HepG2 (cell line): ENCODE results near the gene EYA4. TPM values are rescaled to one million over a fixed set of nuclear protein-coding genes. Genes with fewer than 3 reads are reported as not detected.

Experiments
- ATAC-seq: fragments of 200-7000 bp; cut with Tn5 transposase; 3 replicates; pipeline ENCODE4 v1.9.1; 2020; ENCODE audit warnings: mild to moderate bottlenecking, moderate library complexity
- BruUV-seq: library from RNA; stranded (reverse); fragments of 400-500 nt; replicated peaks from 2 replicates; lab custom pipeline; 2021; lab: Mats Ljungman, UMichigan
- CTCF ChIA-PET: fragments of 300-600 bp; formaldehyde crosslinking; extraction: SDS; loops from one replicate; lab custom pipeline; 2021; ENCODE audit warnings: low total read pairs, inconsistent platforms, low intra/inter-chr PET ratio; lab: Yijun Ruan, JAX
- POLR2A ChIA-PET: fragments of 350-600 bp; sonication (Branson Sonifier 250); formaldehyde crosslinking; loops from one replicate; lab custom pipeline; 2020; ENCODE audit warnings: antibody characterized with exemption, inconsistent platforms; lab: Yijun Ruan, JAX
- DNase-seq: peaks from one replicate; pipeline ENCODE4 v3.0.0-alpha.2; 2015; ENCODE audit warnings: low spot score
- FAIRE-seq: peaks from 3 replicates; lab custom pipeline; 2011; peaks lifted over from hg19 to GRCh38; lab: Jason Lieb, UNC
- H2AFZ ChIP-seq: one replicate; pipeline ENCODE4 v1.6.1; 2011; ENCODE audit warnings: low read length, inconsistent platforms
- H3K27ac ChIP-seq: fragments of 300-600 bp; 3 replicates; pipeline ENCODE4 v1.8.0; 2011; ENCODE audit warnings: mixed run types, mild to moderate bottlenecking, mixed read lengths, low read length, inconsistent platforms; ENCODE audit not compliant: insufficient read depth; ENCODE audit errors: extremely low read length
- H3K27me3 ChIP-seq, 2 experiments: fragments of 200-600 bp in 1 of 2; 2 replicates in 1 of 2; 3 replicates in 1 of 2; pipeline versions ENCODE4 v1.6.0 to v1.8.0; 2011; ENCODE audit warnings: low read length in 2 of 2, mild to moderate bottlenecking in 2 of 2, moderate library complexity in 2 of 2, inconsistent platforms in 1 of 2; ENCODE audit not compliant: insufficient read depth in 2 of 2, control insufficient read depth in 1 of 2
- H3K36me3 ChIP-seq, 2 experiments: fragments of 200-600 bp in 1 of 2; replicated peaks in 1 of 2; 2 replicates in 1 of 2; 3 replicates in 1 of 2; pipeline versions ENCODE4 v1.5.1 to v1.8.0; 2011; ENCODE audit warnings: low read length in 2 of 2, inconsistent platforms in 1 of 2; ENCODE audit not compliant: insufficient read depth in 2 of 2, control insufficient read depth in 1 of 2
- H3K4me1 ChIP-seq: 2 replicates; pipeline ENCODE4 v1.5.1; 2012; ENCODE audit warnings: low read length, inconsistent platforms; ENCODE audit not compliant: insufficient read depth
- H3K4me2 ChIP-seq: 2 replicates; pipeline ENCODE4 v1.6.0; 2011; ENCODE audit warnings: low read depth, low read length, inconsistent platforms
- H3K4me3 ChIP-seq, 3 experiments: fragments of 200-600 bp in 1 of 3; sonication (generic), shearing (Covaris generic) in 1 of 3; replicated peaks in 1 of 3; 2 replicates each; pipeline ENCODE4 v1.5.1; 2011 to 2016; ENCODE audit warnings: low read length in 3 of 3, inconsistent platforms in 2 of 3, low read depth in 2 of 3, mild to moderate bottlenecking in 2 of 3, control low read depth in 1 of 3, mixed read lengths in 1 of 3; ENCODE audit not compliant: insufficient read depth in 1 of 3
- H3K79me2 ChIP-seq: one replicate; pipeline ENCODE4 v1.6.1; 2011; ENCODE audit warnings: low read length, inconsistent platforms; ENCODE audit not compliant: insufficient read depth
- H3K9ac ChIP-seq: 2 replicates; pipeline ENCODE4 v1.6.0; 2011; ENCODE audit warnings: mild to moderate bottlenecking, low read depth, low read length, inconsistent platforms; ENCODE audit not compliant: insufficient read depth
- H3K9me3 ChIP-seq: 2 replicates; pipeline ENCODE4 v1.5.1; 2012; ENCODE audit warnings: mild to moderate bottlenecking, low read length
- H4K20me1 ChIP-seq: 2 replicates; pipeline ENCODE4 v1.6.0; 2011; ENCODE audit warnings: inconsistent platforms, mild to moderate bottlenecking, low read length, moderate library complexity; ENCODE audit not compliant: insufficient read depth
- DR1 ChIP-seq: sonication (generic); formaldehyde crosslinking; IDR thresholded peaks from 2 replicates; pipeline ENCODE4 v1.8.0; 2021; ENCODE audit warnings: mild to moderate bottlenecking, missing genetic modification reagents, inconsistent platforms
- DRAP1 ChIP-seq: IDR thresholded peaks from 2 replicates; pipeline ENCODE4 v1.6.1; 2016; ENCODE audit warnings: missing genetic modification reagents, missing compliant biosample characterization
- EP300 ChIP-seq, 3 experiments: sonication (generic) in 1 of 3; formaldehyde crosslinking in 1 of 3; IDR thresholded peaks; 2 replicates each; pipeline versions ENCODE4 v1.5.1 to v1.6.1; 2011 to 2020; ENCODE audit warnings: low read depth in 2 of 3, low read length in 2 of 3, borderline replicate concordance in 1 of 3, improper control_type of control experiment in 1 of 3, mild to moderate bottlenecking in 1 of 3, missing genetic modification reagents in 1 of 3, moderate library complexity in 1 of 3
- GPBP1L1 ChIP-seq: sonication (generic); formaldehyde crosslinking; IDR thresholded peaks from 2 replicates; pipeline ENCODE4 v1.5.0; 2020; ENCODE audit warnings: mild to moderate bottlenecking, missing genetic modification reagents
- GRHL1 ChIP-seq: sonication (generic); formaldehyde crosslinking; conservative IDR thresholded peaks from 2 replicates; pipeline ENCODE4 v1.8.0; 2022; ENCODE audit warnings: missing genetic modification reagents
- MED8 ChIP-seq: sonication (generic); formaldehyde crosslinking; IDR thresholded peaks from 2 replicates; pipeline ENCODE4 v1.8.1; 2023; ENCODE audit warnings: mild to moderate bottlenecking, missing genetic modification reagents; ENCODE audit not compliant: insufficient replicate concordance
- NCOA5 ChIP-seq: sonication (generic); formaldehyde crosslinking; IDR thresholded peaks from 2 replicates; pipeline ENCODE4 v1.4.0; 2020; ENCODE audit warnings: missing genetic modification reagents
- PHF5A ChIP-seq: IDR thresholded peaks from one replicate; pipeline ENCODE4 v1.6.1; 2018; ENCODE audit warnings: low read depth, missing genetic modification reagents; ENCODE audit not compliant: unreplicated experiment
- SALL1 ChIP-seq: sonication (generic); formaldehyde crosslinking; IDR thresholded peaks from 2 replicates; pipeline ENCODE4 v1.8.0; 2022; ENCODE audit warnings: mild to moderate bottlenecking, missing genetic modification reagents
- STAG1 ChIP-seq: sonication (generic); formaldehyde crosslinking; IDR thresholded peaks from 2 replicates; pipeline ENCODE4 v1.4.0; 2020; ENCODE audit warnings: missing genetic modification reagents
- TFDP1 ChIP-seq: IDR thresholded peaks from 2 replicates; pipeline ENCODE4 v1.6.1; 2016; ENCODE audit warnings: missing compliant biosample characterization, missing genetic modification reagents, borderline replicate concordance
- TFE3 ChIP-seq: IDR thresholded peaks from 2 replicates; pipeline ENCODE4 v1.6.1; 2016
- ZEB1 ChIP-seq: IDR thresholded peaks from 2 replicates; pipeline ENCODE4 v1.6.1; 2012; ENCODE audit warnings: mild to moderate bottlenecking, low read depth, inconsistent platforms; ENCODE audit not compliant: insufficient replicate concordance
- ZNF335 ChIP-seq: sonication (generic); formaldehyde crosslinking; IDR thresholded peaks from 2 replicates; pipeline ENCODE4 v1.4.0; 2020; ENCODE audit warnings: missing genetic modification reagents
- ZNF678 ChIP-seq: sonication (generic); formaldehyde crosslinking; IDR thresholded peaks from 2 replicates; pipeline ENCODE4 v1.4.0; 2020; ENCODE audit warnings: mild to moderate bottlenecking, missing genetic modification reagents
- ZNF879 ChIP-seq: sonication (generic); formaldehyde crosslinking; IDR thresholded peaks from 2 replicates; pipeline ENCODE4 v1.8.1; 2023; ENCODE audit warnings: missing genetic modification reagents
- WGBS: methylation state at CpG from one replicate; pipeline ENCODE4 v1.1.6; 2017; ENCODE audit warnings: low lambda C conversion rate; 5-methylcytosine and 5-hydroxymethylcytosine counted together
- in situ Hi-C: cut with HindIII; loops from 2 replicates; pipeline ENCODE4 v1.10.0; 2017; ENCODE audit warnings: low pct_unique_long_range_greater_than_20kb; ENCODE audit not compliant: extremely low pct_ligation_motif_present
- intact Hi-C: fragments of 100-400 bp; cut with micrococcal nuclease; formaldehyde crosslinking; loops from one replicate; pipeline ENCODE4 v1.10.0; 2022; ENCODE audit not compliant: unreplicated experiment
- polyA plus RNA-seq, 8 experiments: library from polyadenylated mRNA; depleted of rRNA in 3 of 8; stranded (reverse) in 7 of 8; unstranded in 1 of 8; fragments of >200 nt; fragmentation: Illumina TruSeq in 4 of 8; extraction: Trizol in 4 of 8; gene quantifications; 2 replicates each; pipeline versions ENCODE4 v1.2.1 to v1.2.3, GENCODE V29; 2011 to 2016; ENCODE audit warnings: low read depth in 4 of 8, missing spikeins in 1 of 8, mixed read lengths in 1 of 8; ENCODE audit not compliant: insufficient read depth in 1 of 8
- total RNA-seq, 5 experiments: library from RNA; depleted of rRNA; stranded (reverse); fragments of >200 nt; fragmentation: Illumina TruSeq; extraction: Trizol; gene quantifications; 2 replicates each; pipeline ENCODE4 v1.2.3, GENCODE V29; 2016; ENCODE audit warnings: low read depth in 1 of 5

The EYA4 gene
- total and polyA plus RNA-seq, 2 of the 13 experiments (the other 11 are each of a cell fraction or from before 2014, with no cell fraction given) = not detected

GRCh38 chr6:133512410-133513016 is 271.4 kb downstream of the EYA4 start (continued):
- TF ChIP-seq TFDP1 (no peak), EP300 (IDR thresholded peaks at IDR 0.05; ENCODE audit: low read depth in 2 of 2, low read length in 2 of 2) (no peak), EP300 (CRISPR knock-in tag; IDR thresholded peaks at IDR 0.05; ENCODE audit: borderline replicate concordance) (no peak), DR1 (no peak), STAG1 (peak; percentile 96)

GRCh38 chr6:133523816-133524215 is 282.7 kb downstream of the EYA4 start:
- TF ChIP-seq ZNF678 = no peak
- TF ChIP-seq ZNF879 (CRISPR knock-in tag) = no peak
- TF ChIP-seq DRAP1 (CRISPR knock-in tag) = no peak
- TF ChIP-seq TFE3 (CRISPR knock-in tag) = no peak
- TF ChIP-seq GRHL1 (CRISPR knock-in tag) = no peak
- no peak for TF ChIP-seq MED8 (CRISPR knock-in tag)
- no peak for TF ChIP-seq PHF5A
- TF ChIP-seq ZEB1 = no peak
- TF ChIP-seq NCOA5 (CRISPR knock-in tag) = no peak
- no peak for TF ChIP-seq SALL1
- no peak for TF ChIP-seq GPBP1L1 (CRISPR knock-in tag)
- no peak for TF ChIP-seq ZNF335 (CRISPR knock-in tag)
- TF ChIP-seq, all 625 proteins: peak for 0
- no peak overlapping the region for H3K4me3 ChIP-seq
- no peaks in the 10 kb centered on the region for H3K9me3 ChIP-seq
- DNase-seq = no peak
- ATAC-seq = no peak
- POLR2A ChIA-PET = no interaction called here
- no peaks in the 10 kb centered on the region for H3K4me1 ChIP-seq
- no peak overlapping the region for H3K4me2 ChIP-seq
- no peak overlapping the region for H2AFZ ChIP-seq
- no peaks in the 10 kb centered on the region for H3K36me3 ChIP-seq
- in situ Hi-C loops (no loop called here), intact Hi-C loops (no loop called here)
- CTCF ChIA-PET = no interaction called here
- H3K9ac ChIP-seq = no peak overlapping the region
- no peak overlapping the region for H3K27ac ChIP-seq
- BruUV-seq = no TSS peak
- no peaks in the 10 kb centered on the region for H4K20me1 ChIP-seq
- no peak for FAIRE-seq
- WGBS = 81% methylated on average over 1 of the region's 1 CpG
- H3K79me2 ChIP-seq = no peaks in the 10 kb centered on the region
- H3K27me3 ChIP-seq = no peaks in the 10 kb centered on the region
